ENCODE measurements around the gene RPL22.

The RPL22 gene

GRCh38 chr1:6199298-6200187, at the start of gene RPL22:
TSS of gene RPL22 (minus strand) at chr1:6199595. CDS start at chr1:6199573, 22 bp downstream.
- TF ChIP-seq CTCF (IDR thresholded peaks at IDR 0.05), result no peak
- Histone ChIP-seq H3K27ac (peak within 1 kb of the TSS; percentile 57), H3K4me3 (ENCODE audit: low read depth in 1 of 2, low read length in 1 of 2) (peak within 1 kb of the TSS; percentile 73 to 74), H3K36me3 (peaks cover 3% of the 10 kb centered on the region), H3K9me3 (no peaks in the 10 kb centered on the region), H3K27me3 (peaks cover 35% of the 10 kb centered on the region), H3K4me1 (ENCODE audit: control insufficient read depth in 1 of 2, insufficient read depth in 1 of 2, low read depth in 1 of 2, low read length in 1 of 2) (peaks cover 14 to 24% of the 10 kb centered on the region in 2 experiments)

- peaks cover 96% of the 10 kb centered on the region for H3K27me3 ChIP-seq
- no peak overlapping the region for H3K27ac ChIP-seq
- no peak overlapping the region for H3K4me3 ChIP-seq (ENCODE audit: low read depth in 1 of 2, low read length in 1 of 2)
- no peaks in the 10 kb centered on the region for H3K36me3 ChIP-seq
- no peaks in the 10 kb centered on the region for H3K9me3 ChIP-seq
- H3K4me1 ChIP-seq (ENCODE audit: control insufficient read depth in 1 of 2, insufficient read depth in 1 of 2, low read depth in 1 of 2, low read length in 1 of 2), result peaks cover 0 to 10% of the 10 kb centered on the region in 2 experiments
- no peak for TF ChIP-seq CTCF (IDR thresholded peaks at IDR 0.05)
Observed at GRCh38 chr1:6248161-6248776, 48.9 kb upstream of the RPL22 start.

GRCh38 chr1:6247651-6248050, 48.3 kb upstream of the RPL22 start:
- no peak for TF ChIP-seq CTCF (IDR thresholded peaks at IDR 0.05)
- Histone ChIP-seq H3K4me3 (ENCODE audit: low read depth in 1 of 2, low read length in 1 of 2) (no peak overlapping the region), H3K27ac (no peak overlapping the region), H3K27me3 (peaks cover 100% of the 10 kb centered on the region), H3K36me3 (no peaks in the 10 kb centered on the region), H3K4me1 (ENCODE audit: control insufficient read depth in 1 of 2, insufficient read depth in 1 of 2, low read depth in 1 of 2, low read length in 1 of 2) (peaks cover 0 to 10% of the 10 kb centered on the region in 2 experiments), H3K9me3 (no peaks in the 10 kb centered on the region)

- H3K27ac ChIP-seq, result no peak overlapping the region
- H3K4me3 ChIP-seq (ENCODE audit: low read depth in 1 of 2, low read length in 1 of 2), result no peak overlapping the region
- H3K4me1 ChIP-seq (ENCODE audit: control insufficient read depth in 1 of 2, insufficient read depth in 1 of 2, low read depth in 1 of 2, low read length in 1 of 2), result peaks cover 0 to 10% of the 10 kb centered on the region in 2 experiments
- peak; percentile 86 for TF ChIP-seq CTCF (IDR thresholded peaks at IDR 0.05)
- peaks cover 100% of the 10 kb centered on the region for H3K27me3 ChIP-seq
- no peaks in the 10 kb centered on the region for H3K9me3 ChIP-seq
- H3K36me3 ChIP-seq, result no peaks in the 10 kb centered on the region
Observed at GRCh38 chr1:6246497-6247467, 47.4 kb upstream of the RPL22 start.

GRCh38 chr1:6245869-6246496, 46.6 kb upstream of the RPL22 start:
- no peak for TF ChIP-seq CTCF (IDR thresholded peaks at IDR 0.05)
- Histone ChIP-seq H3K36me3 (no peaks in the 10 kb centered on the region), H3K9me3 (no peaks in the 10 kb centered on the region), H3K4me3 (ENCODE audit: low read depth in 1 of 2, low read length in 1 of 2) (no peak overlapping the region), H3K27me3 (peaks cover 100% of the 10 kb centered on the region), H3K27ac (no peak overlapping the region), H3K4me1 (ENCODE audit: control insufficient read depth in 1 of 2, insufficient read depth in 1 of 2, low read depth in 1 of 2, low read length in 1 of 2) (peaks cover 0 to 10% of the 10 kb centered on the region in 2 experiments)
